GM12878 (cell line): ENCODE results near the gene TFAP2E. TPM values are rescaled to one million over a fixed set of nuclear protein-coding genes. Genes with fewer than 3 reads are reported as not detected.
"Not testable (repeated sequence)": the region's sequence is repeated elsewhere in the genome, so short reads cannot be mapped to it uniquely, and the experiment has no call there.

ENCODE experiments used
- ATAC-seq: fragments of 200-7000 bp; cut with Tn5 transposase; 3 replicates; pipeline ENCODE4 v1.9.1; 2020; ENCODE audit warnings: mild to moderate bottlenecking, moderate library complexity
- BruUV-seq: library from RNA; stranded (reverse); fragments of 400-500 nt; replicated peaks from 2 replicates; lab custom pipeline; 2021; lab: Mats Ljungman, UMichigan
- CTCF ChIA-PET: fragments of 300-600 bp; sonication (Branson Sonifier 250); formaldehyde crosslinking; extraction: SDS; loops from one replicate; lab custom pipeline; 2021; ENCODE audit warnings: inconsistent platforms; lab: Yijun Ruan, JAX
- POLR2A ChIA-PET: fragments of 350-600 bp; formaldehyde crosslinking; extraction: SDS; loops from one replicate; lab custom pipeline; 2021; ENCODE audit warnings: inconsistent platforms; lab: Charles Lee
- RAD21 ChIA-PET: fragments of 300-600 bp; sonication (Branson Sonifier 250); formaldehyde crosslinking; loops from one replicate; lab custom pipeline; 2023; ENCODE audit warnings: antibody characterized with exemption; ENCODE audit not compliant: unreplicated experiment; lab: Charles Lee
- SMC1A ChIA-PET: fragments of 300-600 bp; sonication (Branson Sonifier 250); formaldehyde crosslinking; loops from one replicate; lab custom pipeline; 2023; ENCODE audit not compliant: unreplicated experiment, uncharacterized antibody; lab: Charles Lee
- DNase-seq: peaks from one replicate; pipeline ENCODE4 v3.0.0-alpha.2; 2011; ENCODE audit warnings: low read depth, low spot score
- FAIRE-seq: peaks from 3 replicates; lab custom pipeline; 2011; peaks lifted over from hg19 to GRCh38; lab: Jason Lieb, UNC
- H2AFZ ChIP-seq: 2 replicates; pipeline ENCODE4 v1.6.0; 2011; ENCODE audit warnings: low read depth, low read length, control low read depth; ENCODE audit not compliant: control insufficient read depth
- H3K27ac ChIP-seq: 2 replicates; pipeline ENCODE4 v1.5.1; 2011; ENCODE audit warnings: control low read depth; ENCODE audit not compliant: control insufficient read depth, insufficient read depth
- H3K27me3 ChIP-seq, 2 experiments: replicated peaks in 1 of 2; 2 replicates each; pipeline versions ENCODE4 v1.6.0 to v1.6.1; 2011; ENCODE audit warnings: low read length in 1 of 2; ENCODE audit not compliant: control insufficient read depth in 2 of 2, insufficient read depth in 2 of 2
- H3K36me3 ChIP-seq, 2 experiments: 2 replicates each; pipeline ENCODE4 v1.5.1; 2011; ENCODE audit warnings: low read length in 1 of 2; ENCODE audit not compliant: control insufficient read depth in 2 of 2, insufficient read depth in 2 of 2
- H3K4me1 ChIP-seq: 2 replicates; pipeline ENCODE4 v1.6.1; 2011; ENCODE audit warnings: mild to moderate bottlenecking, low read length, moderate library complexity, mixed read lengths; ENCODE audit not compliant: control insufficient read depth, insufficient read depth
- H3K4me2 ChIP-seq: 2 replicates; pipeline ENCODE4 v1.6.0; 2011; ENCODE audit warnings: control low read depth; ENCODE audit not compliant: control insufficient read depth, insufficient read depth
- H3K4me3 ChIP-seq: fragments of 200-600 bp; sonication (generic); 2 replicates; pipeline ENCODE4 v1.5.1; 2016
- H3K79me2 ChIP-seq: 2 replicates; pipeline ENCODE4 v1.6.0; 2011; ENCODE audit warnings: low read length; ENCODE audit not compliant: control insufficient read depth, insufficient read depth
- H3K9ac ChIP-seq: 2 replicates; pipeline ENCODE4 v1.8.0; 2011; ENCODE audit warnings: low read length, control low read depth, mixed read lengths; ENCODE audit not compliant: control insufficient read depth, insufficient read depth
- H3K9me3 ChIP-seq: replicated peaks from 3 replicates; pipeline ENCODE4 v1.5.1; 2011; ENCODE audit warnings: mild to moderate bottlenecking, low read length; ENCODE audit not compliant: control insufficient read depth, insufficient read depth
- H4K20me1 ChIP-seq: 2 replicates; pipeline ENCODE4 v1.6.0; 2011; ENCODE audit not compliant: control insufficient read depth, insufficient read depth
- E2F8 ChIP-seq: fragments of 450-650 bp; IDR thresholded peaks from 2 replicates; pipeline ENCODE4 v1.6.1; 2018; ENCODE audit warnings: mild to moderate bottlenecking, low read depth, moderate library complexity; ENCODE audit not compliant: partially characterized antibody
- HSF1 ChIP-seq: fragments of 150-350 bp; IDR thresholded peaks from 2 replicates; pipeline ENCODE4 v1.6.1; 2014; ENCODE audit warnings: mild to moderate bottlenecking, low read depth, low read length
- WRNIP1 ChIP-seq: IDR thresholded peaks from 2 replicates; pipeline ENCODE4 v1.6.1; 2011; ENCODE audit warnings: low read depth, low read length, improper control_type of control experiment, borderline replicate concordance
- ZNF217 ChIP-seq: fragments of 450-650 bp; IDR thresholded peaks from 2 replicates; pipeline ENCODE4 v1.6.1; 2017; ENCODE audit warnings: antibody characterized with exemption, mild to moderate bottlenecking
- WGBS: methylation state at CpG from one replicate; pipeline ENCODE4 v1.1.6; 2016; ENCODE audit warnings: low lambda C conversion rate; ENCODE audit not compliant: insufficient replicate concordance, insufficient coverage; ENCODE audit errors: missing lambda C conversion rate; 5-methylcytosine and 5-hydroxymethylcytosine counted together
- in situ Hi-C: fragments of 300-500 bp; cut with MboI; formaldehyde crosslinking; loops from 9 replicates; pipeline ENCODE4 v1.14.3; 2018; ENCODE audit warnings: mixed read lengths
- intact Hi-C: fragments of 100-400 bp; cut with micrococcal nuclease; formaldehyde crosslinking; loops from one replicate; pipeline ENCODE4 v1.14.2; 2022; ENCODE audit not compliant: unreplicated experiment
- polyA plus RNA-seq, 11 experiments: library from polyadenylated mRNA; depleted of rRNA in 4 of 11; unstranded in 6 of 11; stranded (reverse) in 5 of 11; fragments of >200 nt; fragmentation: Nextera tagmentation in 4 of 11; fragmentation: Illumina TruSeq in 1 of 11; extraction: Ambion mirVana in 4 of 11; extraction: Trizol in 1 of 11; gene quantifications; 1 replicate in 1 of 11; 2 replicates in 10 of 11; pipeline versions ENCODE4 v1.2.1 to v1.2.3, GENCODE V29; 2011 to 2016; ENCODE audit warnings: inconsistent platforms in 2 of 11, missing spikeins in 2 of 11, low read depth in 1 of 11
- total RNA-seq, 4 experiments: library from RNA; depleted of rRNA in 3 of 4; stranded (reverse); fragments of >200 nt in 3 of 4; fragmentation: Illumina TruSeq in 1 of 4; extraction: Trizol in 1 of 4; gene quantifications; 2 replicates each; pipeline versions ENCODE4 v1.2.1 to v1.2.3, GENCODE V29; 2013 to 2021

TFAP2E gene
- total and polyA plus RNA-seq, 10 of the 15 experiments (the other 5 are each of a cell fraction or from before 2014, with no cell fraction given) = 0.10 to 1.1 (median 0.43) TPM

- H3K79me2 ChIP-seq, H3K27ac ChIP-seq, H3K9ac ChIP-seq, H3K4me1 ChIP-seq, POLR2A ChIA-PET, RAD21 ChIA-PET, FAIRE-seq, ATAC-seq, H3K27me3 ChIP-seq, H4K20me1 ChIP-seq, BruUV-seq, H3K4me2 ChIP-seq, DNase-seq, in situ Hi-C loops, intact Hi-C loops, H3K9me3 ChIP-seq, H3K4me3 ChIP-seq, H2AFZ ChIP-seq, H3K36me3 ChIP-seq: not testable (repeated sequence)
- WGBS = 100% methylated on average over 1 of the region's 1 CpG
- ChIA-PET CTCF (interaction anchor here (3.1 kb wide), 1 partner anchor 21 kb away, joined by 8 read pairs; no protein-coding TSS in a partner anchor), SMC1A (interaction anchor here (0.7 to 1.0 kb wide), 2 partner anchors 15 to 258 kb away, joined by 3 read pairs; no protein-coding TSS in a partner anchor)
Observed at GRCh38 chr1:35585805-35586204, 12.7 kb downstream of the TFAP2E start.

- ChIA-PET CTCF (interaction anchor here (3.1 kb wide), 1 partner anchor 22 kb away, joined by 8 read pairs; no protein-coding TSS in a partner anchor), RAD21 (no interaction called here), POLR2A (interaction anchor here (0.5 kb wide), 1 partner anchor 193 kb away, joined by 3 read pairs; no protein-coding TSS in a partner anchor), SMC1A (no interaction called here)
- H3K27ac ChIP-seq = no peak overlapping the region
- no peak for DNase-seq
- TF ChIP-seq E2F8 (no peak), HSF1 (no peak), ZNF217 (no peak), WRNIP1 (no peak)
- WGBS = 86% methylated on average over 7 of the region's 7 CpGs
- no peak overlapping the region for H2AFZ ChIP-seq
- no peaks in the 10 kb centered on the region for H3K9me3 ChIP-seq
- H3K79me2 ChIP-seq = no peaks in the 10 kb centered on the region
- H3K4me1 ChIP-seq = no peaks in the 10 kb centered on the region
- in situ Hi-C loops (no loop called here), intact Hi-C loops (no loop called here)
- no peak overlapping the region for H3K4me2 ChIP-seq
- H4K20me1 ChIP-seq = no peaks in the 10 kb centered on the region
- no peak overlapping the region for H3K4me3 ChIP-seq
- FAIRE-seq = no peak
- BruUV-seq = no TSS peak
- no peaks in the 10 kb centered on the region for H3K27me3 ChIP-seq
- no peak for ATAC-seq
- H3K36me3 ChIP-seq = no peaks in the 10 kb centered on the region
- H3K9ac ChIP-seq = no peak overlapping the region
Observed at GRCh38 chr1:35586808-35587207, 13.7 kb downstream of the TFAP2E start.
